Limb (tissue), 2 donors: ENCODE measurements around the gene ARHGEF10L.
A peak's percentile ranks its signal among the peaks of the same experiment; 100 is the strongest.

Source experiments
- DNase-seq, 2 donors: peaks; one replicate each; pipeline ENCODE4 v3.0.0-alpha.2; 2016; ENCODE audit errors: extremely low spot score in 2 of 2

ARHGEF10L gene

GRCh38 chr1:17633654-17634053, 94.2 kb downstream of the ARHGEF10L start:
- DNase-seq = no peak

DNA sequence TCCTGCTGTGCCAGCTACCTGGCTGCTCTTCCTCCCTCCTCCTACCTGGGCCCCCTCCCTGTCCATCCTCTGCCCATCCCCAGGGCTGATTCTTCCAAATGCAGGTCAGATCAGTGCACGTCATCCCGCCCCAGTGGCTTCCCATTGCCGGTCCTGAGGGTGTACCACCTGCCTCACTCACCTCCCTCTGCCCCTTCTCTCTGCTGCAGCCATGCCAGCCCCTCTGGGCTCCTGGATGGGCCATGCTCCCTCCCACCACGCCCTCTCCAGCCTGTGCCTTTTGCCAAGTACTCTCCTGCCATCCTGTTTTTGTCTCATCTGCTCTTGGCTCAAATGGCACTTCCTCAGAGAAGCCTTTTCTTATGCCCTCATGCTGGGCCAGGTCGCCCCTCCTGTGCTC, 95.8 kb downstream of the ARHGEF10L start:
- no peak for DNase-seq

- DNase-seq = no peak
These were observed 96.3 kb downstream of the ARHGEF10L start for GRCh38 chr1:17635811-17636210.

GRCh38 chr1:17636612-17637011, 97.1 kb downstream of the ARHGEF10L start:
- no peak for DNase-seq

DNA sequence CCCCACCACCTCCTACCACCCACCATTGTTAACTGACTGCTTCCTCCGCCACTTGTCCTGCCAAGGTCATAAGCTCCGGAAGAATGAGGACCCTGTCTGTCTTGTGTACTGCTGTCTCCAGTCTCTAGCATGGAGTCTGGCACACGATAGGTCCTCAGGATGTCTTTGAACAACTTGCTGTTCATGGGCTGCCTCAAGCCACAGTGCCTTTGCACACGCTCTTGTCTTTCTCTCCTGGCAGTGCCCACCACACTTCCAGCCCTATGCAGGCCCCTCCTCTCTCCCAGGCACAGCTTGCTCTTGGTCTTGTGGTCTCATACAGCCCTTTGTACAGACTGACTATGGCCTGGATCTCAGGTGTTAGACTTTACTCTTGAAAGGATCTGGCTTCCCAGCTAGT, 97.6 kb downstream of the ARHGEF10L start:
- DNase-seq = no peak

DNA sequence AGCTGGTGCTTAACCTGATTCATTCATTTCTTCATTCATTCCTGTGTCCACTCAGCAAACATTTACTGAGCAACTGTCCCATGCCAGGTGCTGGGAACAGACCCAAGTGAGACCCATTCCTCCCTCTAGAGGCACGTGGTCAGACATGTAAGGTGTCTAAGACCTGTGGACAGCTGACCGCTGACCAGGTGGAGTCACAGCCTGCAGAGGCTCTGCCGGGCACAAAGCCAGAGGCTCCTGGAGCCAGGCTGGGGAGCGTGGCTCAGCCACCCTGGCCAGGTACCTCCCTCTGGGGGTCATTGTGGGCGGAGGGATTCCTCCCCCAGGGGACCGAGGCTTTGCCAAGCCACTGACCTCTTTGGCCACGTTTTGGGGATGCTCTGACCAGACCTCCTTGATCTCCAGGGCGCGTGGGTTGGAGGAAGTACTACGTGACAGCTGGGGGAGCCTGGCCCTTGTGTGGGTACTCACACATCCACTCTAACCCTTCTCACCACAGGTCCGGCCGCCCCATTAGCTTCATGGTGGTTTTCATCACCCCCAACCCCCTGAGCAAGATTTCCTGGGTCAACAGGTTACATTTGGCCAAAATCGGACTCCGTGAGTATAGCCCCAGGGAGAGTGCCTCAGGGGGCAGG, 100.3 kb downstream of the ARHGEF10L start:
- DNase-seq = no peak

- DNase-seq = no peak
These were observed 100.9 kb downstream of the ARHGEF10L start for GRCh38 chr1:17640393-17640792.

- no peak for DNase-seq
These were observed 101.5 kb downstream of the ARHGEF10L start for GRCh38 chr1:17640975-17641374.

DNA sequence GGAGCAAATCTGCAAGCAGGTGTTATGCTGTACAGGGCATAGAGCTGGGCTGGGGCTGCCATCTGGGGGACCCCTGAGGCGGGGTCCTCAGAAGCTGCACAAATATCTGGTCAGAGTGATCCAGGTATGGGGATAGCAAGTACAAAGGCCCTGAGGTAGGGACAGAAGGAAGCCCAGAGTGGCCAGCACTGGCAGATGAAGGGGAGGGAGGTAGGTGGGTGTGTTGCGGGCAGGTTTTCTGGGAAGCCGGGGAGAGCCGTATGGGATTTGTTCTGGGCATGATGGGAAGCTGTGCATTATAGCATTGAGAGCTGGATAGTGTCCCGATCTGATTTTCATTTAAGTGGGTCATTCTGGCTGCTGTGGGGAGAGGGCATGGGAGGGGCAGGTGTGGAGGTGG, 102.7 kb downstream of the ARHGEF10L start:
- no peak for DNase-seq

- DNase-seq = no peak
These were observed 103.4 kb downstream of the ARHGEF10L start for GRCh38 chr1:17642943-17643342.

- no peak for DNase-seq
These were observed 104.6 kb downstream of the ARHGEF10L start for GRCh38 chr1:17643861-17644703.

GRCh38 chr1:17645068-17645911, 105.8 kb downstream of the ARHGEF10L start:
- no peak for DNase-seq

GRCh38 chr1:17646444-17647280, 107.2 kb downstream of the ARHGEF10L start:
- no peak for DNase-seq

DNA sequence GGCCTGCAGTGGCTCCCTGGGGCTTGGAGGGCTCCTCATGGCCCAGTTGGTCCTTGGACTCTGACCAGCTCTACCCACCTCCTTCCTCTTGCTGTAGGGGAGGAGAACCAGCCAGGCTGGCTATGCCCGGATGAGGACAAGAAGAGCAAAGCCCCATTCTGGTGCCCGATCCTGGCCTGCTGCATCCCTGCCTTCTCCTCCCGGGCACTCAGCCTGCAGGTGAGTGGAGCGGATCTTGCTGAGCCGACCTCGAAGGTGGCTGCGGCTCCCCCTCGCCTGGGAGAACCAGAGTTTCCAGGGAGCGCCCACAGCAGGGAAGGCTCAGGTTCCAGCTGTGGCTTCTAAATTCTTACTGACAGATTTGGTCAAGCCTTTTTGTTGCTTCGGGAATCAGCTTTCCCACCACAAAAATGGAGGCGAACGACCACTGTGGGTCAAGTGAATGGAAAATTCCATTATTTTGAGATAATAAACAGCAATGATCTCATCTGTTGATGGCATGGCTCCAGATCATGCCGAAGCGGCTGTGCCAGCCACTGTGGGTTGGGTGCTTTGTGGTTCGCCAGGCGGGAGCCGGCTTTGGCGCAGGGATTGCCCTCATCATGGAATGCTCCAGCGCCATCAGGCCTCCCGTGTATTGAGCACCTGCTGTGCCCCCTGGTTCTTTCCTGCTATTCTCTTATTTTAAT, 109.1 kb downstream of the ARHGEF10L start:
- DNase-seq = no peak

- DNase-seq = no peak
These were observed 110.0 kb downstream of the ARHGEF10L start for GRCh38 chr1:17649371-17650106.

DNA sequence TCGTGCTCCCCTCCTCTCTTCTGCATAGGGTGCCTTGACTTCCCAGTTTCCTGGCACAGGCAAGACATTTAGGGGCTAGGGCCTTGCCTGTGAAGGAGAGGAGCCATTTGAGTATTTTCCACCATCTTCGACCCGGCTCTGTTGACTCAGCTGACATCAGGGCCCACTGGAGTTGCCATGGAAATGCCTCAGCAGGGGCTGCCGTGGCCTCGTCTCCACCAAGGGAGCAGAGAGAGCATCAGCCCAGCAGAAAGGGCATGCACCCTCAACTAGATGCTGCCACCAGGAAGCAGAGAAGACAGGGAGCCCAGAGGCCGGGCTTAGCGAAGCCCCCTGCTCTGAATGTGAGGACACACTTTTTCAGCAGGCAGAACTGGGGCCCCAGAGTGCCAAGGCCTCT, 113.8 kb downstream of the ARHGEF10L start:
- no peak for DNase-seq

GRCh38 chr1:17653728-17654351, 114.3 kb downstream of the ARHGEF10L start:
- peak; percentile 36 to 81 for DNase-seq

- no peak for DNase-seq
These were observed 115.0 kb downstream of the ARHGEF10L start for GRCh38 chr1:17654519-17654918.

- DNase-seq = no peak
These were observed 115.7 kb downstream of the ARHGEF10L start for GRCh38 chr1:17655169-17655568.
